PC-9 (cell line): ENCODE data around the gene TSFM. TPM values are rescaled to one million over a fixed set of nuclear protein-coding genes. Genes with fewer than 3 reads are reported as not detected.

ENCODE experiments used
- BruUV-seq: library from RNA; stranded (reverse); fragments of 400-500 nt; replicated peaks from 2 replicates; lab custom pipeline; 2021; lab: Mats Ljungman, UMichigan
- CTCF ChIA-PET: fragments of 300-600 bp; sonication (Branson Sonifier 250); formaldehyde crosslinking; loops from one replicate; lab custom pipeline; 2022; ENCODE audit warnings: antibody characterized with exemption; lab: Charles Lee
- POLR2A ChIA-PET: fragments of 300-600 bp; sonication (Branson Sonifier 250); formaldehyde crosslinking; loops from one replicate; lab custom pipeline; 2022; ENCODE audit warnings: antibody characterized with exemption; ENCODE audit not compliant: unreplicated experiment; lab: Charles Lee
- DNase-seq, 2 experiments: peaks; one replicate each; pipeline versions ENCODE4 v3.0.0 to v3.0.0-alpha.2; 2015 to 2022; ENCODE audit warnings: mixed read lengths in 1 of 2
- H2AFZ ChIP-seq: fragments of 200-600 bp; sonication (generic); 2 replicates; pipeline ENCODE4 v1.8.1; 2017; ENCODE audit warnings: antibody characterized with exemption
- H3F3A ChIP-seq: fragments of 200-600 bp; sonication (generic); 2 replicates; pipeline ENCODE4 v1.8.1; 2017; ENCODE audit warnings: antibody characterized with exemption, mild to moderate bottlenecking, low read depth; ENCODE audit not compliant: insufficient read depth
- H3K27ac ChIP-seq: fragments of 200-600 bp; sonication (generic); 2 replicates; pipeline ENCODE4 v1.6.1; 2016; ENCODE audit warnings: mixed run types
- H3K27me3 ChIP-seq: fragments of 200-600 bp; sonication (generic); 2 replicates; pipeline ENCODE4 v1.6.1; 2016; ENCODE audit warnings: low read depth, mixed run types; ENCODE audit not compliant: insufficient read depth
- H3K36me3 ChIP-seq: fragments of 200-600 bp; sonication (generic); 2 replicates; pipeline ENCODE4 v1.6.1; 2016; ENCODE audit warnings: low read depth, mixed run types
- H3K4me1 ChIP-seq: fragments of 200-600 bp; sonication (generic); replicated peaks from 2 replicates; pipeline ENCODE4 v1.6.1; 2016; ENCODE audit warnings: mixed run types; ENCODE audit not compliant: insufficient read depth
- H3K4me2 ChIP-seq: fragments of 200-600 bp; sonication (generic); 2 replicates; pipeline ENCODE4 v1.6.1; 2017; ENCODE audit warnings: mixed run types
- H3K4me3 ChIP-seq: fragments of 200-600 bp; sonication (generic); 2 replicates; pipeline ENCODE4 v1.6.1; 2016; ENCODE audit warnings: mixed run types
- H3K79me2 ChIP-seq: fragments of 200-600 bp; sonication (generic); 2 replicates; pipeline ENCODE4 v1.6.1; 2017; ENCODE audit warnings: low read depth, mixed run types
- H3K9me2 ChIP-seq: fragments of 200-600 bp; sonication (generic); 2 replicates; pipeline ENCODE4 v1.8.1; 2017; ENCODE audit warnings: mild to moderate bottlenecking; ENCODE audit not compliant: insufficient read depth
- H3K9me3 ChIP-seq: fragments of 200-600 bp; sonication (generic); 2 replicates; pipeline ENCODE4 v1.8.1; 2016; ENCODE audit warnings: low read depth; ENCODE audit not compliant: insufficient read depth
- H4K20me1 ChIP-seq: fragments of 200-600 bp; sonication (generic); 2 replicates; pipeline ENCODE4 v1.8.1; 2017; ENCODE audit not compliant: insufficient read depth
- CTCF ChIP-seq: fragments of 200-600 bp; sonication (generic); conservative IDR thresholded peaks from 2 replicates; pipeline ENCODE4 v1.6.1; 2017; ENCODE audit warnings: mixed run types, antibody characterized with exemption, mild to moderate bottlenecking, moderate library complexity
- EZH2 ChIP-seq: fragments of 200-600 bp; sonication (generic); IDR thresholded peaks from 2 replicates; pipeline ENCODE4 v1.8.0; 2017; ENCODE audit warnings: antibody characterized with exemption, low read depth
- intact Hi-C: fragments of 100-400 bp; cut with micrococcal nuclease; formaldehyde crosslinking; loops from one replicate; pipeline ENCODE4 v1.10.0; 2022; ENCODE audit not compliant: unreplicated experiment
- total RNA-seq: library from RNA; stranded (reverse); gene quantifications from 2 replicates; pipeline ENCODE4 v1.2.3, GENCODE V29; 2021

Gene TSFM
- total RNA-seq, 1 experiment from 2014 or later, result 44.8 TPM

GRCh38 chr12:57811028-57811755 is 28.6 kb downstream of the TSFM start:
- Histone ChIP-seq H2AFZ (no peak overlapping the region), H3K4me2 (no peak overlapping the region), H3K4me1 (peaks cover 10% of the 10 kb centered on the region; the same call in 1 of the 2 replicates), H3K4me3 (no peak overlapping the region), H3K27ac (no peak overlapping the region), H3K9me2 (no peaks in the 10 kb centered on the region), H3K79me2 (no peaks in the 10 kb centered on the region), H3F3A (no peaks in the 10 kb centered on the region), H3K36me3 (no peaks in the 10 kb centered on the region), H4K20me1 (no peaks in the 10 kb centered on the region), H3K9me3 (no peaks in the 10 kb centered on the region), H3K27me3 (no peaks in the 10 kb centered on the region)
- intact Hi-C loops, result no loop called here
- CTCF ChIA-PET, result no interaction called here
- DNase-seq, result no peak
- no TSS peak for BruUV-seq
- POLR2A ChIA-PET, result no interaction called here
- no peak for TF ChIP-seq CTCF
- no peak for TF ChIP-seq EZH2

GRCh38 chr12:57813111-57813970 is 30.8 kb downstream of the TSFM start:
- no peak overlapping the region for H3K4me2 ChIP-seq

More at GRCh38 chr12:57813111-57813970, 30.8 kb downstream of the TSFM start:
- no peak overlapping the region for H3K4me3 ChIP-seq
- H3K27me3 ChIP-seq, result no peaks in the 10 kb centered on the region
- H3K79me2 ChIP-seq, result no peaks in the 10 kb centered on the region
- no peak for DNase-seq
- peaks cover 7% of the 10 kb centered on the region; the same call in 1 of the 2 replicates for H3F3A ChIP-seq
- H3K9me2 ChIP-seq, result no peaks in the 10 kb centered on the region
- no peaks in the 10 kb centered on the region for H3K36me3 ChIP-seq
- BruUV-seq, result no TSS peak
- no peaks in the 10 kb centered on the region for H4K20me1 ChIP-seq
- peaks cover 10% of the 10 kb centered on the region; the same call in 1 of the 2 replicates for H3K4me1 ChIP-seq
- no peak for TF ChIP-seq EZH2
- no peak for TF ChIP-seq CTCF
- no peak overlapping the region for H2AFZ ChIP-seq
- intact Hi-C loops, result no loop called here
- ChIA-PET CTCF (no interaction called here), POLR2A (no interaction called here)
- H3K9me3 ChIP-seq, result no peaks in the 10 kb centered on the region
- no peak overlapping the region for H3K27ac ChIP-seq
